T-cell (primary cell): Measurements from ENCODE around the gene HSD17B11. TPM values are rescaled to one million over a fixed set of nuclear protein-coding genes. Genes with fewer than 3 reads are reported as not detected.
"Not testable (repeated sequence)": the region's sequence is repeated elsewhere in the genome, so short reads cannot be mapped to it uniquely, and the experiment has no call there.

Source experiments
- ATAC-seq, 4 experiments: fragments of 200-7000 bp in 3 of 4; fragments of 150-1000 bp in 1 of 4; cut with Tn5 transposase; replicated peaks in 1 of 4; 1 replicate in 3 of 4; 2 replicates in 1 of 4; pipeline ENCODE4 v1.10.0; 2021; ENCODE audit warnings: moderate library complexity in 3 of 4, mild to moderate bottlenecking in 2 of 4, moderate number of reproducible peaks in 1 of 4
- CTCF ChIA-PET, 2 donors: fragments of 300-600 bp; sonication (Branson Sonifier 250); formaldehyde crosslinking; loops; one replicate each; lab custom pipeline; 2022; ENCODE audit warnings: antibody characterized with exemption in 2 of 2; lab: Charles Lee
- POLR2A ChIA-PET, 2 donors: fragments of 300-600 bp; sonication (Branson Sonifier 250); formaldehyde crosslinking; loops; one replicate each; lab custom pipeline; 2022; ENCODE audit warnings: antibody characterized with exemption in 2 of 2; lab: Charles Lee
- DNase-seq, 35 experiments: peaks; one replicate each; pipeline versions ENCODE4 v3.0.0 to v3.0.0-alpha.2; 2013 to 2023
- H3K27ac ChIP-seq: one replicate; pipeline ENCODE4 v1.5.1; 2013; ENCODE audit warnings: low read length
- H3K27me3 ChIP-seq, 2 experiments: replicated peaks in 1 of 2; 1 replicate in 1 of 2; 2 replicates in 1 of 2; pipeline versions ENCODE4 v1.6.1 to v1.7.0; 2013; ENCODE audit warnings: low read length in 1 of 2, mixed read lengths in 1 of 2; ENCODE audit not compliant: control insufficient read depth in 2 of 2, insufficient read depth in 2 of 2; ENCODE audit errors: extremely low read depth in 1 of 2
- H3K36me3 ChIP-seq, 2 donors: 1 replicate in 1 of 2; 2 replicates in 1 of 2; pipeline versions ENCODE4 v1.6.1 to v1.7.0; 2013; ENCODE audit warnings: low read length in 1 of 2; ENCODE audit not compliant: control insufficient read depth in 2 of 2, insufficient read depth in 1 of 2; ENCODE audit errors: extremely low read depth in 1 of 2
- H3K4me1 ChIP-seq, 2 experiments: 1 replicate in 1 of 2; 2 replicates in 1 of 2; pipeline versions ENCODE4 v1.6.1 to v1.7.0; 2013; ENCODE audit warnings: low read length in 2 of 2, mixed read lengths in 1 of 2; ENCODE audit not compliant: insufficient read depth in 2 of 2, control insufficient read depth in 1 of 2; ENCODE audit errors: extremely low read depth in 1 of 2
- H3K4me3 ChIP-seq, 2 donors: 1 replicate in 1 of 2; 2 replicates in 1 of 2; pipeline versions ENCODE4 v1.5.1 to v1.7.0; 2013; ENCODE audit warnings: mild to moderate bottlenecking in 2 of 2, low read length in 1 of 2, moderate library complexity in 1 of 2; ENCODE audit not compliant: control insufficient read depth in 1 of 2; ENCODE audit errors: extremely low read depth in 1 of 2
- H3K9me3 ChIP-seq: 2 replicates; pipeline ENCODE4 v1.7.0; 2013
- H3K27ac Mint-ChIP-seq, 2 donors: one replicate each; pipeline ENCODE4 v1.8.0; 2020 to 2021; ENCODE audit warnings: mild to moderate bottlenecking in 2 of 2, mixed read lengths in 2 of 2
- H3K27me3 Mint-ChIP-seq, 2 donors: one replicate each; pipeline ENCODE4 v1.8.0; 2021 to 2022; ENCODE audit warnings: mixed read lengths in 2 of 2
- H3K36me3 Mint-ChIP-seq: one replicate; pipeline ENCODE4 v1.8.0; 2021; ENCODE audit warnings: mixed read lengths
- H3K4me1 Mint-ChIP-seq, 3 donors: one replicate each; pipeline ENCODE4 v1.8.0; 2020 to 2022; ENCODE audit warnings: mixed read lengths in 3 of 3, mild to moderate bottlenecking in 1 of 3
- H3K4me3 Mint-ChIP-seq, 3 donors: one replicate each; pipeline ENCODE4 v1.8.0; 2020 to 2022; ENCODE audit warnings: mild to moderate bottlenecking in 3 of 3, mixed read lengths in 3 of 3, moderate library complexity in 3 of 3
- H3K9me3 Mint-ChIP-seq, 3 donors: one replicate each; pipeline ENCODE4 v1.8.0; 2020 to 2022; ENCODE audit warnings: mixed read lengths in 3 of 3
- WGBS: methylation state at CpG from one replicate; pipeline ENCODE4 v1.1.5; 2013; ENCODE audit warnings: missing lambda C conversion rate; ENCODE audit not compliant: insufficient coverage; 5-methylcytosine and 5-hydroxymethylcytosine counted together
- total RNA-seq, 35 experiments: library from RNA in 6 of 35; stranded (reverse) in 6 of 35; fragments of 120-200 nt in 1 of 35; gene quantifications; one replicate each; pipeline versions ENCODE4 v1.2.1 to v1.2.4 and lab custom pipeline; 2013 to 2026

HSD17B11 gene
- total RNA-seq, 5 donors from 2014 or later (not counting 1 experiment from before 2014, with no cell fraction given) = 38.0 to 57.7 (median 51.2) TPM

DNA sequence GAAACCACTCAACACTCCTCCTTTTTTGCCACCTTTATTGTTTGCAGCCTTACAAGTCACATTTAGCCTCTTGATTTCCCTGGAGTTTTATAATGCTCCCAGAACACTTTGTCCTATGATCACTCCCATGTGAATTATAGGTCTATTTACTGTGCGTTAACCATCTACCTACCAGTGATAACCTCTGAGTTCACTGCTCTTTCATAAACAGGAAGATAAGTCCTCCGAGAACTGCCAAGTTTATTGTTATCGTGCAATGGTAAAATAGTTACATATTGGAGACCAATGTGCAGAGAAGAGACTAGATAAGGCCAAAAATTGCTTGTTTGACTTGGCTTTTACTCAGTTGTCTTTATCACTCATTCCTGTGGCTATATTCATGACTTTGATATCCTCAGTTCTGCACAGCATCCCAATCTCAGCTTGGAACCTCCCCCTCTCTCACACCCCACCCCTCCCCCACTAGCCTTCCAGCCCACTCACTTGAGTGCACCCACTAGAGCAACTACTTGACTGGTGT, 18.5 kb upstream of the HSD17B11 start:
- H3K4me1 ChIP-seq = no peaks in the 10 kb centered on the region
- Mint-ChIP-seq H3K27me3 (peaks cover 18 to 27% of the 10 kb centered on the region in 2 donors), H3K4me1 (peaks cover 14 to 21% (median 20%) of the 10 kb centered on the region in 3 donors), H3K36me3 (no peaks in the 10 kb centered on the region), H3K27ac (no peak overlapping the region), H3K4me3 (no peak overlapping the region), H3K9me3 (no peaks in the 10 kb centered on the region)
- H3K27ac ChIP-seq = no peak overlapping the region
- POLR2A ChIA-PET = no interaction called here
- H3K4me3 ChIP-seq = no peak overlapping the region
- no peak for ATAC-seq
- no peaks in the 10 kb centered on the region for H3K36me3 ChIP-seq
- no peaks in the 10 kb centered on the region for H3K9me3 ChIP-seq
- WGBS = 88% methylated on average over 1 of the region's 3 CpGs
- DNase-seq = no peak
- CTCF ChIA-PET = no interaction called here
- H3K27me3 ChIP-seq = peaks cover 0 to 12% of the 10 kb centered on the region in 2 experiments

DNA sequence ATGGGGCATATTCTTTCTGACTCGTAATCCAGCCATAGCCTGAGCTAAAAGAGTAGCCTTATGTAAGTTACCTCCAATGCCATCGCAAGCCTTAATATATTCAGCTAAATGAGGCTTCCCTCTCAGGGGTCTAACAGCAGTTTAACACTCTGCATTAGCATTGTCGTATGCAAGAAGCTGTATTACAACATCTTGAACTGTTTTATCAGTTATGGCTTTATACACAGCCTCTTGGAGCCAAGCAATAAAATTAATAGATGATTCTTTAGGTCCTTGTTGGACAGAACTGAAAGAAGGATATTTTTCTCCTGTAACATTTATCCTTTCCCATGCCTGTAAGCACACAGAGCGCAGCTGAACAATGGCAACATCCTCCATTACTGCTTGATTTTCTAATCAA, 15.9 kb upstream of the HSD17B11 start:
- WGBS = 63% methylated on average over 1 of the region's 4 CpGs
- Mint-ChIP-seq H3K4me3 (peak overlapping the region in 2 of 3 donors; percentile 40 to 66), H3K27ac (peak overlapping the region in 1 of 2 donors; percentile 67), H3K27me3 (peaks cover 18 to 22% of the 10 kb centered on the region in 2 donors), H3K4me1 (peaks cover 14 to 21% (median 20%) of the 10 kb centered on the region in 3 donors)
- H3K9me3 Mint-ChIP-seq, H3K9me3 ChIP-seq, POLR2A ChIA-PET, H3K4me3 ChIP-seq, H3K36me3 Mint-ChIP-seq, H3K27me3 ChIP-seq, DNase-seq, ATAC-seq, H3K4me1 ChIP-seq, H3K36me3 ChIP-seq, H3K27ac ChIP-seq: not testable (repeated sequence)
- CTCF ChIA-PET = interaction anchor here (0.6 to 1.0 kb wide), 4 partner anchors 10 to 16 kb away, joined by 3 to 4 read pairs (median 3); partner anchors contain the start of gene HSD17B11 (in 2 of the 2)

DNA sequence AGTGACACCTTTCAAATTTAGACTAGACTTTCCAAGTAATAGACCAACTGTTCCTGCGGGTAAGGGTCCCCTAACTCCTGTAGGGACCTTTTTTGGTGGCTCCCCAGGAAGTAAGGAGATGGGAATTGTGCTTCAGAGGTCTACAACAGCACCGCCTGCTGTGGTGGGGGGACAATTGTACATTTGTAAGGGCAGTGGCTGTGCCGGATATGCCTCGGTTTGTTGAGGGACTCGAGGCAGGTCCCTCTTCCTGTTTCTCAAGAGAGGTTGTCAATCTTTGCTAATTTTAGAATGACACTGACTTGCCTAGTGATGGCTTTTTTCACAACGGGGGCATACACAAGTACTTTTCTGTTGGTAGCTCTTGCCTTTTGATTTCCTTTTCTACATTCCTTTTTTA, 15.5 kb upstream of the HSD17B11 start:
- 8% methylated on average over 2 of the region's 6 CpGs for WGBS
- CTCF ChIA-PET = interaction anchor here (0.6 to 1.0 kb wide), 4 partner anchors 11 to 16 kb away, joined by 3 to 6 read pairs (median 4); partner anchors contain the start of gene HSD17B11 (in 2 of the 2)
- H3K27ac ChIP-seq = no peak overlapping the region
- H3K4me1 ChIP-seq = no peaks in the 10 kb centered on the region
- Mint-ChIP-seq H3K9me3 (no peaks in the 10 kb centered on the region), H3K4me3 (peak overlapping the region in 2 of 3 donors; percentile 40 to 66), H3K36me3 (no peaks in the 10 kb centered on the region), H3K27me3 (peaks cover 18 to 22% of the 10 kb centered on the region in 2 donors), H3K27ac (peak overlapping the region in 1 of 2 donors; percentile 67), H3K4me1 (peaks cover 14 to 21% (median 20%) of the 10 kb centered on the region in 3 donors)
- no peaks in the 10 kb centered on the region for H3K9me3 ChIP-seq
- H3K27me3 ChIP-seq = peaks cover 0 to 2% of the 10 kb centered on the region in 2 experiments
- peak in 3 of 4 experiments; percentile 27 to 71 (median 57) for ATAC-seq
- DNase-seq = peak in 2 of 35 experiments; percentile 14 to 24
- H3K36me3 ChIP-seq = no peaks in the 10 kb centered on the region
- POLR2A ChIA-PET = interaction anchor here in 1 of 2 donors (0.6 kb wide), 1 partner anchor 36 kb away, joined by 3 read pairs; no protein-coding TSS in a partner anchor
- peak overlapping the region in 1 of 2 donors; percentile 15 for H3K4me3 ChIP-seq

DNA sequence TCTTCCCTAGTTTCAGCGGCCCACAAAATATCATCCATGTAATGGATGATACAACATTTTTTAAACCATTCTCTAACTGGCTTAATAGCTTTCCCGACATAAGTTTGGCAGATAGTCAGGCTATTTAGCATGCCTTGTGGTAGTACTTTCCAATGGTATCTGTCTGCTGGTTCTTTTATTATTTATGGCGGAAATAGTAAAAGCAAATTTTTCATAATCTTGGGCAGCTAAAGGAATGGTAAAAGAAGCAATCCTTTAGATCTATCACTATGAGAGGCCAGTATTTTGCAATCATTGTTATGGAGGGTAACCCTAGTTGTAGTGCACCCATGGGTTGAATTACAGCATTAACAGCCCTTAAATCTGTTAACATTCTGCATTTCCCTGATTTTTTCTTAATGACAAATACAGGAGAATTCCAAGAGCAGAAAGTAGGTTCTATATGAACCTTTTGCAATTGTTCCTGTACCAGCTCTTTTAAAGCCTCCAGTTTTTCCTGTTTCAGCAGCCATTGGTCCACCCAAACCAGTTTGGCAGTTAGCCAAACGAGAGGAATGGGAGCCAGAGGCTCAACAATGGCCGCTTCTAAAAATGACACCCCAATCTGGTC, 14.3 kb upstream of the HSD17B11 start:
- Mint-ChIP-seq H3K9me3 (no peaks in the 10 kb centered on the region), H3K27ac (no peak overlapping the region), H3K27me3 (peaks cover 13 to 18% of the 10 kb centered on the region in 2 donors), H3K36me3 (no peaks in the 10 kb centered on the region), H3K4me1 (peaks cover 14 to 21% (median 20%) of the 10 kb centered on the region in 3 donors), H3K4me3 (no peak overlapping the region)
- POLR2A ChIA-PET = no interaction called here
- Histone ChIP-seq H3K27me3 (peaks cover 0 to 3% of the 10 kb centered on the region in 2 experiments), H3K4me3 (no peak overlapping the region), H3K9me3 (no peaks in the 10 kb centered on the region), H3K27ac (no peak overlapping the region), H3K36me3 (no peaks in the 10 kb centered on the region), H3K4me1 (no peaks in the 10 kb centered on the region)
- WGBS = 88% methylated on average over 2 of the region's 5 CpGs
- CTCF ChIA-PET = interaction anchor here in 1 of 2 donors (0.5 kb wide), 1 partner anchor 1508 kb away, joined by 3 read pairs; no protein-coding TSS in a partner anchor
- ATAC-seq (no peak), DNase-seq (no peak)

DNA sequence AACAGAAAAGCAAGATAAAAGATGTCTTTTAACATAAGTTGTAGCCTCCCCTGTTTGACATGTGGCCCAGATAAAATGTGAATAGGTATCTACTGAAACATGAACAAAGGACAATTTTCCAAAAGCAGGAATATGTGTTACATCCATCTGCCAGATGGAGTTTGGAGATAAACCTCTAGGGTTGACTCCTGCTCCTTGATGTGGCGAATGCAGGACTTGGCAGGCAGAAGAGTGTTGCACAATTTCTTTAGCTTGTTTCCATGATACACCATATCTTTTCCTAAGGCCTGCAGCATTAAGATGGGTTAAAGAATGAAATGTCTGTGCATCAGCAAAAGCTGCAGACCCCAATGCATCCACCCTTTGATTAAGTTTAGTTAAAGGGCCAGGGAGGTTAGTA, 12.7 kb upstream of the HSD17B11 start:
- H3K36me3 ChIP-seq, CTCF ChIA-PET, H3K9me3 ChIP-seq, H3K27me3 ChIP-seq, H3K36me3 Mint-ChIP-seq, H3K4me3 Mint-ChIP-seq, DNase-seq, H3K4me3 ChIP-seq, H3K27ac ChIP-seq, POLR2A ChIA-PET, H3K4me1 ChIP-seq, H3K27ac Mint-ChIP-seq, H3K9me3 Mint-ChIP-seq, ATAC-seq: not testable (repeated sequence)
- WGBS = no CpG with 5 or more reads among the region's 1 CpG
- H3K4me1 Mint-ChIP-seq = peaks cover 14 to 21% (median 20%) of the 10 kb centered on the region in 3 donors
- H3K27me3 Mint-ChIP-seq = peaks cover 0 to 11% of the 10 kb centered on the region in 2 donors

DNA sequence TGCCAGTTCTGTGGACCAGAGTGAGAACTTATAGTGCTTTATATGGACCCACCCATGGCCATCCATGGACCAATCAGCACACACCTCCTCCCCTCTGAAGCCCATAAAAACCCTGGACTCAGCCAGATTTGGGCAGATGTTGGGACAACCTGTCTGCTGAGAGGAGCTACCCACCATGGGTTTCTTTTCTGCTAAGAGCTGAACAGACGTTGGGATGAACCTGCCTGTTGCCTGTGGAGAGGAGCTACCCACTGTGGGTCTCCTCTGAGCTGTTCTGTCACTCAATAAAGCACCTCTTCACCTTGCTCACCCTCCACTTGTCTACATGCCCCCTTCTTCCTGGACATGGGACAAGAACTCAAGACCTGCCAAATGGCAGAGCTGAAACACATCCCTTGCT, 9.0 kb upstream of the HSD17B11 start:
- ATAC-seq = no peak
- H3K36me3 ChIP-seq = no peaks in the 10 kb centered on the region
- H3K36me3 Mint-ChIP-seq = no peaks in the 10 kb centered on the region
- no peaks in the 10 kb centered on the region for H3K4me1 ChIP-seq
- H3K27ac ChIP-seq = no peak overlapping the region
- H3K9me3 ChIP-seq = no peaks in the 10 kb centered on the region
- H3K4me1 Mint-ChIP-seq = peaks cover 0 to 5% (median 3%) of the 10 kb centered on the region in 3 donors
- CTCF ChIA-PET = no interaction called here
- POLR2A ChIA-PET = interaction anchor here in 1 of 2 donors (0.7 kb wide), 1 partner anchor 20 kb away, joined by 3 read pairs; no protein-coding TSS in a partner anchor
- no peak overlapping the region for H3K4me3 ChIP-seq
- DNase-seq = no peak
- H3K9me3 Mint-ChIP-seq = no peaks in the 10 kb centered on the region
- no peak overlapping the region for H3K27ac Mint-ChIP-seq
- no peaks in the 10 kb centered on the region for H3K27me3 Mint-ChIP-seq
- H3K27me3 ChIP-seq = peaks cover 0 to 8% of the 10 kb centered on the region in 2 experiments
- 63% methylated on average over 1 of the region's 1 CpG for WGBS
- no peak overlapping the region for H3K4me3 Mint-ChIP-seq
